Measurements from ENCODE around the gene TBC1D2B. TPM values are rescaled to one million over a fixed set of nuclear protein-coding genes. Genes with fewer than 3 reads are reported as not detected.

Gene TBC1D2B
- total RNA-seq, 1 experiment from 2014 or later, result 12.3 TPM

DNA sequence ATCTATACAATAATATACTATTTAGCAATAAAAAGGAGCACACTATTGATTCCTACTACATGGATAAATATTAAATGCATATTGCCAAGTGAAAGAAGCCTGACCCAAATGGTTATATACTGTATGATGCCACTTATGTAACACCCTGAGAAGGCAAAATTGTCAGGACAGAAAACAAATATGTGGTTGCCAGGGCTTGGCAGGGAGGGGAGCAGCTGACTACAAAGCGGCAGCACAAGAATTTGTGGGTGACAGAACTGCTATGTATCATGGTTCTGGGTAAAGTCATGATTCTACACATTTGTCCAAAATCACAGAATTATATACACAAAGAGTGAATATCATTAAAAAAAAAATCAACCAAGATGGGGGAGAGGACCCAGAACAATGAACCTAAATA lies 22.5 kb downstream of the TBC1D2B start:
- no peak for DNase-seq (ENCODE audit: low spot score)

DNA sequence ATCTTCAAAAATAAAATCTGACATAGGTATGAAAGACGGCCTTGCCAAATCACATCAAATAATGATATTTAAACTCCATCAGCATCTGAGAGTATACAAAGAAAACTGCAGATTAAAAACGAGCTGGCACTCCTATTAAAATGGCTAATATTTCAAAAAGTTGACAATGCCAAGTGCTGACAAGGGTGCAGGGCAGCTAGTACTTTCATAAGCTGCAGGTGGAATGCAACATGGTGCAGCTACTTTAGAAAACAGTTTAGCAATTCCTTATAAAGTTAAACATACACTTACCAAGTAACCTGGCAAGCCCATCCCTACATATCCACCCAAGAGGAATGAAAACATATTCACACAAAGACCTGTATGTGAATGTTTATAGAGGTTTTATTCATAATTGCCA lies 23.0 kb downstream of the TBC1D2B start:
- no peak for DNase-seq (ENCODE audit: low spot score)

DNA sequence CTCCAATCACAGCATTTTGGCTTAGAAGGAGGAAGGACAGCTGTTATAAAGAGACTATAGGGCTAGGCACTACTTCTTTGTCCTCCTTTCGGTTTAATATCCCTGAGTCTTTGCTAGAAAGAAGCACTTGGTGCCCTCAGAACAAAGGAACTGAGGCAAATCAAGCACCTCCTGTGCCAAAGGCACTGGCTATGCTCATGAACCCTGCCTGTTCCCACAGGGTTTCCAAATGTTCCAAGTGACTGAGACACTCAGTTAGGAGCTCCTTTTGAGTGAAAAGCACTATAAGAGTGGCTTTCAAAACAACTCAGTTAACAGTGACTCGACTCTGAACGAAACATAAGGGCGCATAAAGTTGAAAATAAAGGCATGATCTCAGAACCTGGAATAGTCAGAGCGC lies 25.0 kb downstream of the TBC1D2B start:
- no peak for DNase-seq (ENCODE audit: low spot score)

DNA sequence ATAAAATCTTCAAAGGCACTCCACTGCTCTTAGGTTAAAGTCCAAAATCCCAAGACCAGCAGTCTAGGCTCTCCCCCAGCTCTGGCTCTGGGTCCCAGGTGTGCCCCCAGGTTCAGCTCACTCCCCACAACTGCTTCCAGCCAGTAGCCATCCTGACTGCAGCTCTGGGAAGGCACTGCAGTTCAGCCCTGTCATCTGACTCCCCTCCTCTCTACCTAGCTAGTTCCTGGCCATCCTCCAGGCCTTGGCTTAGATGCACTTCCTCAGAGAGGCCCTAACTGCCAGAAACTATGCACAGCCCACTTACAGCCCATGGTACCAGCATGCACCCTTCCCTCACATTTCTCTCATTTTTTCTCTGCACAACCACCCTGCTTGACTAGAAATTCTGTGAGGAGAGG lies 25.5 kb downstream of the TBC1D2B start:
- no peak for DNase-seq (ENCODE audit: low spot score)

- DNase-seq (ENCODE audit: low spot score), result no peak
These were observed 25.9 kb downstream of the TBC1D2B start for GRCh38 chr15:78051596-78051995.

DNA sequence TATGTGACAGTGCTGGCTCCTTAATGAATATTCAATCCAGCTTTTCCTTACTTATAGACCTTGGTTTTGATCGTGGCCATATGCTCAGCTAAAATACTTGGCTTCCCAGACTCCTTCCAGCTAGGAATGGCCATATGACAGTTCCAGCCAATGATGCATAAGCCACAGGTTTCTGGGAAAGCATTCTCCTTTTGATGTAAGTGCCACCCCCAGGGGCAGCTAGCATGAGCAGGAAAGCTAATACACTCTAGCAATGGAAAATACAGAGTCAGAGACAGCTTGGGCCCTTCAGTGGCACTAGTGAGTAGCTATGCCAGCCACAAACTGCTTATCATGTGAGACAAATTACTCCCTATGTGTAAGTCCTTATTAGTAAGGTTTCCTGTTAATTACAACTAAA lies 26.7 kb downstream of the TBC1D2B start:
- no peak for DNase-seq (ENCODE audit: low spot score)

DNA sequence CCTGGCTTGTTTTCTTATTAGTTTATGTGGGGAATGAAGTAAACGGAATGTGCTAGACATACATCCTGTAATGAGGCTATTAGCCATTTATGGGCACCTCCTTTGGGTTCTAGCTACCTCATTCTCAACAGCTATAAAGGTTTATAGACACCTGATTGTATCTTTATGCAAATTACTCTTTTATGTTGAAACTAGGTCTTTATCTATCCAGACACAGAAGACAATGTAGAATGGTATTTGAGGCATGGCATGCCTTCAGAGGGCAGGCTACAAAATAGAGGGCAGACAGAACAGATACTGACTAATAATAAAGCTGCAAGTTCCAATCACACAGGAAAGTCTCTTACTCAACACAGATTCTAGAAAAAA lies 27.1 kb downstream of the TBC1D2B start:
- DNase-seq (ENCODE audit: low spot score), result no peak

GRCh38 chr15:78049691-78050440 lies 27.6 kb downstream of the TBC1D2B start:
- no peak for DNase-seq (ENCODE audit: low spot score)

GRCh38 chr15:78048628-78048920 lies 28.9 kb downstream of the TBC1D2B start:
- DNase-seq (ENCODE audit: low spot score), result no peak

GRCh38 chr15:78047761-78048627 lies 29.5 kb downstream of the TBC1D2B start:
- peak; percentile 47 for DNase-seq (ENCODE audit: low spot score)

DNA sequence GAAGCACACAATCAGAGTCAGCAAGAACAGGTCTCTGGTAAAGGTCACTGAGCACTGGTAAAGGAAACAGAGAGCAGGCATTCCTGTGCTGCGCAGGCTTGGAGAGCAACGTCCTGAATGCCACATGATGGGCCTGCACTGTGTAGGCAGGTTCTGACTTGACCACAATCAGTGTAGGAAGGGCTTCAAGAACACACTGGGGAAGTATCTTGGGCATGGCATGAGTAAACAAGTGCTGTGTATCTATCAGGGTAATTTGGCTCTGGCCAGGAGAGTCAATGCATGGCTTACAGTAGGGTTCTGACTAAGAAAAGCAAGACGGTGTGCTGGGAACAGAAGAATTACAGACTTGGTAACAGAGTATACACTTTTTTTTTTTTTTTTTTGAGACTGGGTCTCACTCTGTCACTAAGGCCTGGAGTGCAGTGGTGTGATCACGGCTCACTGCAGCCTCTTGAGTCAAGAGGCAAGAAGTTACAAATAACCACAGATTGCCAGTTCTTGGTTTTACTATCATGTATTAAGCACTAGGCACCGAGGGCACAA lies 30.6 kb downstream of the TBC1D2B start:
- DNase-seq (ENCODE audit: low spot score), result no peak

DNA sequence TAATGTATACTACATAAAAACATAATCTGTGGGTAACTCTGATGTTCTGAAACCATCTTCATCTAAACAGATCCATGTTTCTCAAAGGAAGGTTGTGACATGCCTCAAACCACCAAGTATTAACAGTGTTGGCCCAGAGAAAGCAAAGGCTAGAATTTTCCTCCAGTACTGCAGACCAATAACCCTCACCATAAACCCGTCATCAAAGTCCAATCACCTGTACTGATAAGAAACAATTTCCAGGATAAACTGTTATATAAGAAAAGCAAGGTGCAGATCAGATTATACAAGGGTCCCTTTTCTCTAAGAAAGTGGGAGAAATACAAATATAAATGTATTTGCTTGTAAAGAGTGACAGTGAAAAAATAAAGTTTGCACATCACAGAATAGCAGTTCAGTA lies 32.3 kb downstream of the TBC1D2B start:
- no peak for DNase-seq (ENCODE audit: low spot score)

- peak; percentile 25 for DNase-seq (ENCODE audit: low spot score)
These were observed 32.9 kb downstream of the TBC1D2B start for GRCh38 chr15:78044407-78045155.

DNA sequence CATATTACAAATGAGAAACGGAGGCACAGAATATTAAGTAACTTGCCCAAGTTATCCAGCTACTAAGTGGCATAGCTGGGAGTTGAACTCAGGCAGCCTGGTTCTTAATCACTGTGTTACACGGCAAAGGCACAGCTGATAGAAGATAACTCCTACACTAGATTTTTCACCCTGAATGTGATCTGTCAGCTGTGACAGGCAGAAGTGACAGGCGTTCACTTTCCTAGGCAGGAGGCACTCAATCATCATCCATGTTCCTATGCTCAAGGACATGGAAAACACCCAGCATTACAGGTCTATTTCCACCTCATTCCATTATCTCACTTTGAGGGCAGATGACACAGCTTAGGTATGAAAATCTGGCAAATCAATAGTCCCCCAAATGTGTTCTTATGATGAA lies 35.6 kb downstream of the TBC1D2B start:
- DNase-seq (ENCODE audit: low spot score), result no peak

GRCh38 chr15:78040653-78041244 lies 36.8 kb downstream of the TBC1D2B start:
- no peak for DNase-seq (ENCODE audit: low spot score)

GRCh38 chr15:78038585-78039247 lies 38.8 kb downstream of the TBC1D2B start:
- no peak for DNase-seq (ENCODE audit: low spot score)

- DNase-seq (ENCODE audit: low spot score), result no peak
These were observed 39.7 kb downstream of the TBC1D2B start for GRCh38 chr15:78037779-78038305.

GRCh38 chr15:78037328-78037727 lies 40.2 kb downstream of the TBC1D2B start:
- no peak for DNase-seq (ENCODE audit: low spot score)

DNA sequence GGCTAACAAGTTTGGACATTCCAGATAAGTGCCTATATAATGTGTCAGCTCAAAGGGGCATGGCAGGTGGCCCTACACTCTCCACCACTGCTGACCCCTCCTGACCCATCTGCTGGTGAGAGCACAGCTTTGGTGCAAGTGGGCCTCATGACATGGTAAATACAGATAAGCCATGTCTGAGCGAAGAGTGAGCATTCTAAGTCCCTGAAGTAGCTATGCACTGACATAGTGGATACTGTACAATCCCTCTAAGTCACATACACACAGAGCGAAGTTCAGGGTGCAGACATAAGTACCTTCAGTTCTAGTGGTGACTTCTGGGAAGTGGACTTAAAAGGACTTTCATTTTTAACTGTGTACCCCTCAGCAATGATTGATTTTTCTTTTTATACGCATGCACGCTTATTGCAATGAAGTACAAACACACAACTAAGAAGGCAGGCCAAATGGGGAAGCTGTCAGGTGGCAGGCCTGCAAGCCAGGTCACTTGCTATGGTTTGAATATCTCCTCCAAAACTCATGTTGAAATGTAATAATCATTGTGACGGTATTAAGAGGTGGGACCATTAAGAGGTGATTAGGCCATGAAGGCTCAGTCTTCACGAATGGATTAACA lies 41.5 kb downstream of the TBC1D2B start:
- DNase-seq (ENCODE audit: low spot score), result no peak

- DNase-seq (ENCODE audit: low spot score), result no peak
These were observed 42.2 kb downstream of the TBC1D2B start for GRCh38 chr15:78035321-78035751.

Measured in H4 (cell line).